ENCODE data around the gene CD300E. TPM values are rescaled to one million over a fixed set of nuclear protein-coding genes. Genes with fewer than 3 reads are reported as not detected.

The CD300E gene
- total RNA-seq, 1 experiment from 2014 or later: not detected

DNA sequence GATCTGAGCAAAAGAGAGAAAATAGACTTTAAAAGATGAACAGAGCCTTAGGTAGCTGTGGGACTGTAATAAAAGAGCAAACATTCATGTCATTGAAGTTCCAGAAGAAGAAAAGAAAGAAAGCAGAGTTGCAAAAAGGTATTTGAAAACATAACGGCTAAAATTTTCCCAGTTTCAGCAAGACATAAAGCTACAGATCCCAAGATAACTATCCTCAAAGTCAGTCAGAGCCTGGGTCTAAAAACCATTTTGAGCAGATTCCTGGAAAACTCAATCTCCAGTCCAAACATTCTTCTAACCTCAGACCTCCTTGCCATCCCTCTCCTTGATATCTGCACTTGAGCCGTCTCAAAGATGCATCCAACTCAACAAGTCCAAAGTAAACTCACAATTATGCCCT lies 20.9 kb upstream of the CD300E start:
- intact Hi-C loops (cut with micrococcal nuclease; ENCODE audit: unreplicated experiment): no loop called here
- Mint-ChIP-seq H3K27ac (ENCODE audit: unreplicated experiment) (no peak overlapping the region), H3K4me3 (ENCODE audit: low read depth, unreplicated experiment) (no peak overlapping the region), H3K36me3 (ENCODE audit: insufficient read depth, unreplicated experiment) (no peaks in the 10 kb centered on the region), H3K27me3 (ENCODE audit: unreplicated experiment) (peaks cover 89% of the 10 kb centered on the region), H3K9me3 (ENCODE audit: low read depth, unreplicated experiment) (no peaks in the 10 kb centered on the region), H3K4me1 (ENCODE audit: low read depth, unreplicated experiment) (no peaks in the 10 kb centered on the region)
- DNase-seq: no peak
- TF ChIP-seq, protein P1, sequence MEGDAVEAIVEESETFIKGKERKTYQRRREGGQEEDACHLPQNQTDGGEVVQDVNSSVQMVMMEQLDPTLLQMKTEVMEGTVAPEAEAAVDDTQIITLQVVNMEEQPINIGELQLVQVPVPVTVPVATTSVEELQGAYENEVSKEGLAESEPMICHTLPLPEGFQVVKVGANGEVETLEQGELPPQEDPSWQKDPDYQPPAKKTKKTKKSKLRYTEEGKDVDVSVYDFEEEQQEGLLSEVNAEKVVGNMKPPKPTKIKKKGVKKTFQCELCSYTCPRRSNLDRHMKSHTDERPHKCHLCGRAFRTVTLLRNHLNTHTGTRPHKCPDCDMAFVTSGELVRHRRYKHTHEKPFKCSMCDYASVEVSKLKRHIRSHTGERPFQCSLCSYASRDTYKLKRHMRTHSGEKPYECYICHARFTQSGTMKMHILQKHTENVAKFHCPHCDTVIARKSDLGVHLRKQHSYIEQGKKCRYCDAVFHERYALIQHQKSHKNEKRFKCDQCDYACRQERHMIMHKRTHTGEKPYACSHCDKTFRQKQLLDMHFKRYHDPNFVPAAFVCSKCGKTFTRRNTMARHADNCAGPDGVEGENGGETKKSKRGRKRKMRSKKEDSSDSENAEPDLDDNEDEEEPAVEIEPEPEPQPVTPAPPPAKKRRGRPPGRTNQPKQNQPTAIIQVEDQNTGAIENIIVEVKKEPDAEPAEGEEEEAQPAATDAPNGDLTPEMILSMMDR (IDR thresholded peaks at IDR 0.05; ENCODE audit: unreplicated experiment): no peak
- CTCF ChIA-PET: no interaction called here
- BruUV-seq (replicated peaks): no TSS peak

DNA sequence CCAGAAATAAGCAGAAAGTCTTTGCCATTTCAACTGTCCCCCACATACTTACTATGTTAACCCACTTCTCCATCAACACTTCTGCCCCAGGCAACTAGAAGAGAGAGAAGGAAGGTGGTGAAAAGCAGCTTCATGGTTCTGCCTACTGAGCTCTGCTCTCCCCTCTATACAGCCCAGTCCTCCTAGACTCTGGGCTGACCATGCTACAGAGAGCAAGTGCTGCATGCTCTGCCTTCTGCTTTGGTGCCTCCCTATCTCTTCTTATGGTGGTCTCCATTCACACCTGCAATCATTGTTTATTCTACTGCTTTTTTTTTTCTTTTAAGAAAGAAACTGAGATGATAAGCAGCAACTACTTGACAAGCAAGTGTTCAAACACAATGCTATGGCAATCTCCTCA lies 20.3 kb upstream of the CD300E start:
- Mint-ChIP-seq H3K27me3 (ENCODE audit: unreplicated experiment) (peaks cover 89% of the 10 kb centered on the region), H3K4me1 (ENCODE audit: low read depth, unreplicated experiment) (no peaks in the 10 kb centered on the region), H3K36me3 (ENCODE audit: insufficient read depth, unreplicated experiment) (no peaks in the 10 kb centered on the region), H3K4me3 (ENCODE audit: low read depth, unreplicated experiment) (no peak overlapping the region), H3K27ac (ENCODE audit: unreplicated experiment) (no peak overlapping the region), H3K9me3 (ENCODE audit: low read depth, unreplicated experiment) (no peaks in the 10 kb centered on the region)
- no TSS peak for BruUV-seq (replicated peaks)
- DNase-seq: no peak
- TF ChIP-seq, protein P1 (IDR thresholded peaks at IDR 0.05; ENCODE audit: unreplicated experiment): no peak
- CTCF ChIA-PET: no interaction called here
- intact Hi-C loops (cut with micrococcal nuclease; ENCODE audit: unreplicated experiment): no loop called here

DNA sequence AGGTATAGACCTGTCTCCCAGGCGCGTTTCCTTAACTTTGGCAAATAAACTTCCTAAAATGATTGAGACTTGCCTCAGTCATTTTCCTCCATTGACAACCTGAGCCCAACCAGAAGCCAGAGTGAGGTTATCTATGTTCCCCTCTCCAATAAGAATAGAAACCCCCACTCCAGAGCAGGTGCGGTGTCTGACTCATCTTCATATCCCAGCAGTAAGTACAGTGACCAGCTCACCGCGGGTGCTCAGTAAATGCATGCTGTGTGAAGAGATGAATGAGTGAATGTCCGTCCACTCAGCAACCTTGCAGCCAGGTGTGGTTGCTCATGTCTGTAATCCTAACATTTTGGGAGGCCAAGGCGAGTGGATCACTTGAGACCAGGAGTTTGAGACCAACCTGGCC lies 19.5 kb upstream of the CD300E start:
- no TSS peak for BruUV-seq (replicated peaks)
- no peak for DNase-seq
- TF ChIP-seq, protein P1 (IDR thresholded peaks at IDR 0.05; ENCODE audit: unreplicated experiment): no peak
- CTCF ChIA-PET: no interaction called here
- Mint-ChIP-seq H3K27ac (ENCODE audit: unreplicated experiment) (no peak overlapping the region), H3K36me3 (ENCODE audit: insufficient read depth, unreplicated experiment) (no peaks in the 10 kb centered on the region), H3K27me3 (ENCODE audit: unreplicated experiment) (peaks cover 89% of the 10 kb centered on the region), H3K4me3 (ENCODE audit: low read depth, unreplicated experiment) (no peak overlapping the region), H3K4me1 (ENCODE audit: low read depth, unreplicated experiment) (no peaks in the 10 kb centered on the region), H3K9me3 (ENCODE audit: low read depth, unreplicated experiment) (no peaks in the 10 kb centered on the region)
- intact Hi-C loops (cut with micrococcal nuclease; ENCODE audit: unreplicated experiment): no loop called here

DNA sequence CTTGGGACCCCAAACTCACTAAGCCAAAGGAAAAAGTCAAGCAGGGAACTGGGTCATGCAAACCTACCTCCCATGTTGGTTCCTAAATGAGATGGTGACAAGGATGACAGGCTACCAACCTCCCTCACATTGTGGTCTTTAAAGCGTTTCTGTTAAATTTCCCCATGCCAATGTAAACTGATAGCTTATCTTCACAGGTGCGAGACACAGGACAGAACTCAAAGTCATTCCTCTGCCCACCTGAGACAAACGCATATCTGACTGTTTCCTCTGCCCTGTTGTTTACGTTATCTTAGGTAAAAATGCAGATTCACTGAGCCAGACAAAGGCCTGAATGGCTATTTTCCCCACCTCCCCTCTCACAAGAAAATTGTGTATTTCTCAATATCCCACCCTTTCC lies 19.0 kb upstream of the CD300E start:
- Mint-ChIP-seq H3K27me3 (ENCODE audit: unreplicated experiment) (peaks cover 90% of the 10 kb centered on the region), H3K27ac (ENCODE audit: unreplicated experiment) (no peak overlapping the region), H3K4me3 (ENCODE audit: low read depth, unreplicated experiment) (no peak overlapping the region), H3K4me1 (ENCODE audit: low read depth, unreplicated experiment) (no peaks in the 10 kb centered on the region), H3K9me3 (ENCODE audit: low read depth, unreplicated experiment) (no peaks in the 10 kb centered on the region), H3K36me3 (ENCODE audit: insufficient read depth, unreplicated experiment) (no peaks in the 10 kb centered on the region)
- no peak for DNase-seq
- intact Hi-C loops (cut with micrococcal nuclease; ENCODE audit: unreplicated experiment): no loop called here
- no TSS peak for BruUV-seq (replicated peaks)
- CTCF ChIA-PET: no interaction called here
- TF ChIP-seq, protein P1 (IDR thresholded peaks at IDR 0.05; ENCODE audit: unreplicated experiment): no peak

DNA sequence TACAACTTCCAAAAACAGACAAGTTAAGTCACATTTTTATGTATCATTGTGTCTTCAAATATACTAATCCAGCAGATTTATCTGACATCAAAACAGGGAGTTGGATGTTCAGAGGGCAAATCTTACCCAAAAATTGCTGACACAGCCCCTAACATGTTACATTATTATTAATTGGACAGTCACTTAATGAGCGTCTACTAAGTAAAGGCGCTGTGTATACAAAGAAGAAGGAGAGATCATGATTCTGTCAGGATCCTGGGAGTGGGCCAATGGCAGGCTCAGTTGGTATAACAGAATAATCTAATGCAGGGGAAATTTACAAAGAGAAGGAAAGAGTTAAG lies 18.4 kb upstream of the CD300E start:
- Mint-ChIP-seq H3K4me1 (ENCODE audit: low read depth, unreplicated experiment) (no peaks in the 10 kb centered on the region), H3K9me3 (ENCODE audit: low read depth, unreplicated experiment) (no peaks in the 10 kb centered on the region), H3K27me3 (ENCODE audit: unreplicated experiment) (peaks cover 96% of the 10 kb centered on the region), H3K36me3 (ENCODE audit: insufficient read depth, unreplicated experiment) (no peaks in the 10 kb centered on the region), H3K4me3 (ENCODE audit: low read depth, unreplicated experiment) (no peak overlapping the region), H3K27ac (ENCODE audit: unreplicated experiment) (no peak overlapping the region)
- TF ChIP-seq, protein P1 (IDR thresholded peaks at IDR 0.05; ENCODE audit: unreplicated experiment): no peak
- BruUV-seq (replicated peaks): no TSS peak
- CTCF ChIA-PET: no interaction called here
- no peak for DNase-seq
- intact Hi-C loops (cut with micrococcal nuclease; ENCODE audit: unreplicated experiment): no loop called here
